Fibroblast of mammary gland (primary cell): ENCODE measurements around the gene SHKBP1.
"Not testable (repeated sequence)": the region's sequence is repeated elsewhere in the genome, so short reads cannot be mapped to it uniquely, and the experiment has no call there.

Experiments used
- DNase-seq: peaks from one replicate; pipeline ENCODE4 v3.0.0-alpha.2; 2010; ENCODE audit warnings: low read depth
- H3K4me3 ChIP-seq: 2 replicates; pipeline ENCODE4 v1.5.1; 2011; ENCODE audit warnings: low read depth, mild to moderate bottlenecking, low read length, moderate library complexity; ENCODE audit not compliant: control insufficient read depth
- CTCF ChIP-seq: conservative IDR thresholded peaks from 2 replicates; pipeline ENCODE4 v1.5.1; 2011; ENCODE audit warnings: low read depth, low read length, inconsistent platforms; ENCODE audit not compliant: control insufficient read depth, insufficient read depth

SHKBP1 gene

GRCh38 chr19:40533508-40533907 lies 43.2 kb upstream of the SHKBP1 start:
- DNase-seq: peak; percentile 10
- peak; percentile 45 for TF ChIP-seq CTCF
- H3K4me3 ChIP-seq: no peak overlapping the region

GRCh38 chr19:40534148-40534547 lies 42.5 kb upstream of the SHKBP1 start:
- no peak overlapping the region for H3K4me3 ChIP-seq
- no peak for TF ChIP-seq CTCF
- no peak for DNase-seq

- H3K4me3 ChIP-seq: no peak overlapping the region
- TF ChIP-seq CTCF: no peak
- peak; percentile 17 for DNase-seq
Observed at GRCh38 chr19:40539070-40539469, 37.6 kb upstream of the SHKBP1 start.

GRCh38 chr19:40542202-40542859 lies 34.3 kb upstream of the SHKBP1 start:
- peak; percentile 45 for DNase-seq
- H3K4me3 ChIP-seq: no peak overlapping the region
- no peak for TF ChIP-seq CTCF

GRCh38 chr19:40543029-40543597 lies 33.6 kb upstream of the SHKBP1 start:
- no peak overlapping the region for H3K4me3 ChIP-seq
- no peak for DNase-seq
- no peak for TF ChIP-seq CTCF

GRCh38 chr19:40546153-40546841 lies 30.4 kb upstream of the SHKBP1 start:
- not testable (repeated sequence) for H3K4me3 ChIP-seq, DNase-seq

GRCh38 chr19:40547190-40547589 lies 29.5 kb upstream of the SHKBP1 start:
- DNase-seq, H3K4me3 ChIP-seq: not testable (repeated sequence)

- no peak for TF ChIP-seq CTCF
- no peak overlapping the region for H3K4me3 ChIP-seq
- no peak for DNase-seq
Observed at GRCh38 chr19:40547836-40548235, 28.8 kb upstream of the SHKBP1 start.
